HG03571 (cell line): ENCODE results near the gene HMX1.

Source experiments
- ATAC-seq: cut with Tn5 transposase; IDR thresholded peaks from one replicate; pipeline ENCODE4 v1.9.1; 2021; ENCODE audit not compliant: unreplicated experiment

HMX1 gene

DNA sequence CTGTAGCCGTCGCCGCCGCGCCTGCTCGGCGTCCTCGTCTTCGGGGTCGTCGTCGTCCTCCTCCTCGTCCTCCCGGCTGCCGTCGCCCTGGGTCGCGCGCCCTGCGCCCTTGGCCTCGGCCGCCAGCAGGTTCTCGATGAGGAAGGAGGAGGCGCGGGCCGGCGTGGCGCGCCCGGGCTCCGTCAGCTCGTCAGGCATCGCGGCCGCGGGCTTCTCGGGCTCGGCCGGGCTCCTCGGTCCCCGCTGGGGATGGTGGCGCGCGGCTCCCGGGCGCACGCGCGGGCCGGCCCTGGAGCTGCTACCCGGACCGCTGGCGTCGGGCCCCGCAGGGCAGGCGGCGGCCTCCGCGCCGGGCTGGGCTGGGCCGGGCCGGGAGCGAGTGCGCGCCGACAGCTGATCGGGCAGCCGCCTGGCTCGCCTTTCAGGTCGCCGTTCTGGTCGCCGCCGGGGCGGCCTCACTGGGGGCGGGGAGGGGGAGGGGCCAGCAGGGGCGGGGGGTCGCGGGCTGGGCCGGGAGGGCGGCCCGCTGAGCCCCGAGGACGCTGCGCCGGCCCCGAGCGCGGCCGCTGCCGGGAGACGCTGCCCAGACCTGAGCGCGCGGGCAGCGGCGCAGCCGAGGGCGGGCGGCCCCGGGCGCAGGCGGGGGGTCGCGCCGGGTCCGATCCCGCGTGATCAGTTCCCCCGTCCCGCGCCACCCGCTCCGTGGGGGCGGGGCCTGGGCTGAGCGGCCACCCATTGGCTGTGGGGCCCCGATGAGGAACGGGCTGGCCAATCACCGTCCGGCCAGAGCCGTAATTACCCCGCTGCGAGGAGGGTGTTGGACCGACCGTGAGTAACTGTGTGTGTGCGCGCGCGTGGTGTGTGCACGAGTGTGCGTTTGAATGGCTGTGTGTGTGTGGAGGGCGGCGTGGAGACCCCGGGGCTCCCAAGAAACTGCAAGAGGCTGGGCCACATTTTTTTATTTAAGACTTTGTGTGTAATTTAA is at the start of gene HMX1:
TSS of gene HMX1 (minus strand) at position 423 of the 985 bp plus-strand sequence. CDS start at position 198, 225 bp downstream.
- no peak for ATAC-seq

DNA sequence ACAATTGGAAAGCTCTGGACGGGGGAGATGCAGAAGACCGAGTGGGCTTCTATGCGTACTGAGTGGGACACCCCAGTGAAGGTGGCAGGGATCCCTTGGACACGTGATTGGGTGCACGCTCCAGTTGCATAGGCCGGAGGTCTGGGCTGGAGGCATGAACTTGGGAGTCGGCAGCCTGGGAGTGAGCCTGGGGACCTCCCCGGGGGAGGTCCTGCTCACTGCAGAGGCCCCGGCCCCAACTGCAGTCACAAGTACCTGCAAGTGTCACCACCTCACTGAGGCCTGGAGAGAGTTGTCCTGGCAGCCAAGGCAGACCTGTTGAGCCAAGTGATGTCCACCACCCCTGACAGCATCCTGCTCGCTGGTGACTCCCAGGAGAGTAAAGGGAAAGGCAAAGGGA is 49.3 kb upstream of the HMX1 start:
- ATAC-seq, result no peak

DNA sequence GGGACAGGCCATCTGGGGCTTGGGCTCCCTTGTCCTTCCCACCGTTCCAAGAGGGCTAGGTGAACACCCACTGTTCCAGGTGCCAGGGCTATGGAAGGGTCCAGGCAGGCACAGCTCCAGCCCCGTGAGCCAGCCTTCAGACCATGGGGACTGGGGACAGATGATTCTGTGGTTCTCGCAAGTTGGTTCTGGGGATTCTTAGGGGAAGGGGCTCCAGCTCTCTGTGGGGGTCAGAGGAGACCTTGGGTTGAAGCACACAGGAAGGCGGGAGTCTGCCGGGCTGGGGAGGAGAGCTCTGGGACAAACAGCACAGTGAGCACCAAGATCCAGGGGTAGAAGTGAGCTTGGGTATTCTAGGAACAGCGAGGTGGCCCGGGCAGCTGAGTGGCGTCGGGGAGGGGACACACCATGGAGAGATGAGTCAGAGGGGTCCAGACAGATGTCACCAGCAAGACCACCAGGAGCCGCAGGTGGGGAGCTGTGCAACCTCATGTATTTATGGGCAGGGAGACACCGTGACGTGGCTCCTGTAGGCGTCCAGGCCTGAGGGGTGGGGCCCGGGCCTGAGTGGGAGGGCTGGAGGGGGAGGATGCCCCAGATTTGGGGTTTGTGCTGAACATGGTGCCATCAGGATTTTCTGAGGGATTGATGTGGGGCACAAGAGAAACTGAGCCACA is 48.8 kb upstream of the HMX1 start:
- ATAC-seq, result no peak

DNA sequence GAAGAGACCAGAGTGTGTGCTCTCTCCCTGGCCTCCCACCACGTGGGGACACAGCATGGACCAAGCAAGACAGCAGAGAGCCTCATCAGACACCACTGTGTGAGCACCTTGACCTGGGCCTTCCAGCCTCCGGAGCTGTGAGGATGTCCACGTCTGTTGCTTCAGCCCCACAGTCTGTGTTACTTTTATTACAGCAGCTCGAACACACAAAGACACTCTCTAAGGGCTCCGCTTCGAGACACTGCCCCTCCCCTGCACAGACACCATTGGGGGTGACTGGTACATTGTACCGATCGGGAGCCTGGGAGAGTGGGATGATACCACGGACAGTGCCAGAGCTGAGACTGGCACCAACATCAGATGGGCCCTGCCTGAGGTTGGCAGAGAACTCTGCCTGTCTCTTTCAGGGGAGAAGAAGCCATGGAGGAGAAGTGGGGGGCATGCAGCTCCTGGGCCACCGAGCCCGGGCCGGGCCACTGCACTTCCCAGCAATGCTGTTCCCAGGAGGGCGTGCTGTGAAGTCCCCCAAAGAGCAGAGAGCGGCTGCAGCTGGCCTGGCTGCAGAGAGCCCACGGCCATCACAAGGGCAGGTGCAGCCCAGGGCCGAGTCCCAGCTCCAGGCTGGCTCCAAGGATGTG is 48.1 kb upstream of the HMX1 start:
- ATAC-seq, result no peak

DNA sequence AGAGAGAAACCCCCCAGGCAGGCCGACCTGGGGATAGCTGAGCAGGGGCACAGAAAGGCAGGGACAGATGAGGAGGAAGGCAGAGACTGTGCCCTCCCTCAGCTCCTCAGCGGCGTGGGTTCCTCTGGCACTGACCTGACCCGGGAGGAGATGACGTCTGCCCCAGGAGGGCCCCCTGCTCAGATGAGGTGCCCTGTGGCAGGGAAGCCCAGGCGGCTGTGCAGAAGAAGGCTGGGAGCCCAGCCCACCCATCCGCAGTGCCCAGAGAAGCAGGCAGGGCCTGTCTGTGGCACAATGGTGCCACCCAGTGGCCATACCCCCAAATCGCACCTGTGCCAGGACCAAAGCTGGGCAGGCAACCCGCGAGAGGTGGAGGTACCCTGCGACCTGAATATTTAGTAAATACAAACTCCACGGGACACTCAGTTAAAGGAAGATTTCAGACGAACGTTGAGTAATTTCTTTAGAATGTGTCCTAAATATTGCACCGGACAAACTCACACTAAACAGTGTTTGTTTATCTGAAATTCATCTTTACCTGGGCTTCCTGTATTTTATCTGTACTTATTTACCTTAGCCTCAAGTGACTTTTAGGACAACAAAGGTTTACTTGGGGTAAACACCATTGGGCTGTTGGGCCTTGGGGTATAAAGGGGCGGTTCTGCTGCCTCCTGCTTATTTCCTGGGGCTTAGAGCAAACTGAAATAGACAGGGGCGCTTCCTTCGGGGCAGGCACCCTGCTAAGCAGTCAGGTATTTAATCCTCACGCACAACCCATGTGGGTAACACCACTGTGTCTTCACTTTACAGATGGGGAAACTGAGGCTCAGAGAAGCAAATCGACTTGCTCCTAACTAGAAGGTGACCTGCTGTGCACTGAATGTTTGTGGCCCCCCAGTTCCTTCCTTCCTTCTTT is 46.5 kb upstream of the HMX1 start:
- ATAC-seq, result peak; percentile 58

DNA sequence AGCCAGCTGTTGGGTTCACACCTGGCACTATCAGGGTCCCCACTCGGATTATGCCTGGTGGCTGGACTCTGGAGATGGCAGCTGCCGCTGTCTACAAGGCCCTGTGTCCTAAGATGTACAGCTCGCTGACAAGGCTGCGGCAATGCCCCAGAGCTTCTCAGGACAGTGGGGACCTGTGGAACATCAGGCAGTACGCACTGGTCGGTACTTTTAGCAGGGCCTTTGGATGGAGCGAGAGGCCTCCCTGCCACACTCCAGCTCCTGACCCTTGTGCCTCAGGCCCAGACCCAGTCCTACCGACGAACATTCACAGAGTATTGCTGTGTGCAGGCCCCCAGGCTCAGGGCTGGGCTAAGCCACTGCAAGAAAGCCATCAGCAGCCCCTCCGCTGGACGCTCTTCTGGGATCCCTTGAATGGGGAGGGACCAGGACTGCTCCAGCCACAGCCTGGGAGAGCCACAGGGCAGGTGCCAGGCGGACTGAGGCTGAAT is 45.7 kb upstream of the HMX1 start:
- no peak for ATAC-seq

DNA sequence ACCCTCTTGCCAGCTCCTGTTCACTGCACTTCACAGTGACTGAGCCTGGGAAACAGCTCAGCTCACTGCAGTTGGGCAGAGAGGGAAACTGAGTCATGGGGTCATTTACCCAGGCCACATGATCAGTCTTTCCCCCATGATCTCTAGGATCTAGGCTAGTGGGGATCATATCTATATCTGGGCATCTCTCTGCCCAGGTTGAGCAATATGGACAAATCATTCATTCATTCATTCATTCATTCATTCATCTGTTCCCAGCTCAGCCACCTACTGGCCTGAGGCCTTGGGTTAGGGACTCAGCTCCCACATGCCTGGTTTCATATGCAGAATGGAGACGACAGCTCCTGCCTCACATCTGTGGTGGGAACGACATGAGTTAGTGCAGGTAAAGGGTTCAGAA is 45.3 kb upstream of the HMX1 start:
- ATAC-seq, result no peak

DNA sequence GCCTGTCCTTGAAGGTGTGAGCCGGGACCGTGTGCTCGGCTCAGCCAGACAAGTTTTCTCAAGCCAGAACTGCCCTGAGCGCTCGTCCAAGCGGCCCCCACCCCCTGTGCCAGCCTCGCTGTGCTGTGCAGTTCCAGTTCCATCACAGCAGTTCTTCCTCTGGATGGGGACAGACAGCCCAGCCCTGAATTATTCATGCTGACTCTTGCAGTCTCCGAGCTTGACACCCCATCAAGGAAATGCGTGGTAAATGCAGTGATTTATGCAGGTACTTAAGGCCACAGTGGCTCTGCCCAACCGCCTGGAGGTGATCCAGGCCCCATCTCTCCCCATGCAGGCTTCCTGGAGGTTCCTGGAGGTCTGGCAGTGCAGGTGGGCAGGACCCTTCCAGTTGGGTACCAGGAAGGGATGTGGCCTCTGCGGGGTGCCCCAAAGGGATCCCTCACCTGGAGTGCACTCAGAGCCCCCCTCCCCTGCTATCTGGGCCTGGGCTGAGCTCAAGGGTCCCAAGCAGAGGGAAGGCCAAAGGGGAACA is 44.8 kb upstream of the HMX1 start:
- ATAC-seq, result no peak

DNA sequence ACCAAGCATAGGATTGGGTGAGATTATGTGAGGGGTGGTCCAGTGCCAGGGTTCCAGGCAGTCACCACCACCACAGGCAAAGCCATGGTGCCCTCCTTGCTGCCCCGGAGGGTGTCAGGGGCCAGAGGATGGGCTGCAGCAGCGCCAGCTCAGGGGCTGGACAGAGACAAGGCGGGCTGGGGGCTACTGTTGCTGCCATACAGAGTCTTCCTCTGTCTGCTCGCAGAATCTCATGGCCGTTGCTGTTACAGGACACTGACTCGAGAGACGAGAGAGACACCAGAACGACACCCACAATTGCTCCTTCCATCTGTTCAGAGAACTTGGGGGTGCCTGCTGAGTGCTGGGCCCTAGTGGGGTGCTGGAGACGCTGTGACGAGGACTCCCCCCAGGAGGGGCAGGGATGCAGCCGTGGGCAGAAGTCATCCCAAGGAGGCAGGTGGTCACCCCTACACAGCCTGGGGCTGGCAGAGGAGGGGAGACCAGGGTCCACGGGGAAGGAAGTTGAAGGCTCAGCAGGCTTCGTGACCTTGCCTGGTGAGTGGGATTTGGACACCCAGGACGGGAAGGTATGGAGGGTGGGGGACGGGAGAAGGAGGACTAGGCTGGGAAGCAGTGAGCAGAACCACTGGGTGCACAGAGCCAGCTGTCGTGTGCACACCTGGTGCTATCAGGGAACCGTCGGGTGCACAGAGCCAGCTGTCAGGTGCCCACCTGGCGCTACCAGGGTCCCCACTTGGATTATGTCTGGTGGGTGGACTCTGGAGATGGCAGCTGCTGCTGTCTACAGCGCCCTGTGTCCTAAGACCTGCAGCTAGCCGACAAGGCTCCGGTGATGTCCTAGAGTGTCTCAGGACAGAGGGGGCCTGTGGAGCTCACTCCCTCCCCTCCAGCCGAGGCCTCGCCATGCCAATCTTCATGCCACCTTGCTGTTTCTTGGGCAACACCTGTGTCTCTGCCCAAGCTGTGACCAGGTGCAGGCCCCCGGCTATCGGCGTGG is 43.9 kb upstream of the HMX1 start:
- no peak for ATAC-seq

DNA sequence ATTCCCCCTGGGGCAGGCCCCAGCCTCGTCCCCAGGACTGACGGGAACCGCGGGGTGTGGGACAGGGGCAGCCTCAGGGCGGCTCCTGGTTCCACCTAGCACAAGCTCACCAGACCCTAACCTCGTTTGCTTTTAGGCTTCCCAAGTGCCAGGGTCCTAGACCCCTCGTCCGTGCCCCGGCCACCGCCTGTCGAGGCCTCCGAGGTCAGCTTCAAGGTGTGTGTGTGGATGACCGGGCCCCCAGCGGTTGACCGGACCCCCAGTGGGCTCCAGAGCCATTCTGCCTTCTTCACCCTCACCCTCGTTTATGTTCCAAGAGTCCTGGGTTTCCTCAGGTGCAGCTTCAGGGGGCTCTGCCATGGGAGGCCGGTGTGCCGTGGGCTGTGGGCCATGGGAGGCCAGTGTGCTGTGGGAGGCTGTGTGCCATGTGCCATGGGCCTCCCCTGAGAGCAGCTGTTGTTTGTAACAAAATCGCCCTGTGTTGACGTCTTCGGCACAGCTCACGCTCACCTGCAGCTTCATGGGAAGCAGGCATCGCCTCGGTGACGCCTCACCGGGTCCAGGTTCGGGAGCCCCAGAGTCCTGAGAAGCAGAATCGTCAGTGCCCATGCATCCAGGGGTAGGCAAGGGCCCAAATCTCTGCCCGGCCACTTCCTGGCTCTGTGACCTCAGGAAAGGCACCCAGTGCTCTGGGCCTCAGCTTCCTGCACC is 43.0 kb upstream of the HMX1 start:
- no peak for ATAC-seq

DNA sequence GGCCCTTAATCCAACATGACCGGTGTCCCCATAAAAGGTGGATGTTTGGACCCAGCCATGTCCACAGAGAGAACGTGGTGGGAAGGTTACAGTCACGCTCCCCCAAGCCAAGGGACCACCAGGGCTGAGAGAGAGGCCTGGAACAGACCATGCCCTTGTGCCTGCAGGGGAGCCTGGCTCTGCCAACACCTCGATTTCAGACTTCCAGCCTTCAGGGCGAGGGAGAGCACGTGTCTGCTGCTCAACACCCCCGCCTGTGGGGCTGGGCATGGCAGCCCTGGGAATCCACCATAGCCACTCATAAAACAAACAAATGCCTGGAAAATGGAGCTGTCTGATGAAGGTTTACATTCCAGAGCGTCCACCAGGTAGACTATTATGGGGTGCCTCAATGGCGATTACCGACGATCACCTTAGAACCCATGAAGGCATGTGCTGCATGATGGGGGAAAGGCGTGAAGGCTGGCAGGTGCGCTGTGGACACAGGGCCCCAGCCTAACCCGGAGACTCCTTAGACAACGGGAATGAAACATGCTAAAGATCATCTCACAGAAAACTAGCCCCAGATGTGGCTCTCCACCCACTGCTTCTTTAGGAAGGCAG is 42.3 kb upstream of the HMX1 start:
- ATAC-seq, result no peak

DNA sequence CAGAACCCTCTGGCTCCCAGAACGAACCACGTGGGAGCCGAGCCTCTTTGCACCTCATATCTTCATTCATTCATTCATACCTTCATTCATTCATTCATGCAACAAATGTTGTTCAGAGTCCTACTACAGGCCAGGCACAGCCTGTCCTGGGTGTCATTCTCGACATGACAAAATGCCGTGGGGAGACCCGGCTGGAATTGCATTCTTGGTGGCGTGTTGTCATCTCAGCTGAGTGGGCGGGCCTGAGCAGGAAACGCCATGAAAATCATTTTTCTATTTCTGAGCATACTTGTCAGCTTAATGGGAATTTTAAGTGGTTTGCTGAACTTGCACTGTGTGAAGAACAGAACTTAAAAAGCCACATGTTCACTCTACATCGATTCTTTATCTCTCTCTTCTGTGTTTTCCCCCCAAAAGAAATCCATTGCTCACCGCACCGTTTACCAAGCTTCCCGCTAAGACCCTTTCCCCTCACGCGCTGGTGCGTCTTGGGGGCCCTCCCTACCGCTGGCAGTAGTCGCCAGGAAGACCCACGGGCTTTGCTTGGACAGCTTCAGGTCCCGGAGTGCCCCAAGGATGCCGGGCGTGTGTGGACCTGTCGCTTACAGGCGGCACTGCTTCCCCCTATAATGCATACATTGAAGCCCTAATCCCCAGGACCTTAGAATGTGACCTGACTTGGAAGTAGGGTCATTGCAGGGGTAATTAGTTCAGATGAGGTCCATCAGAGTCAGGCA is 41.6 kb upstream of the HMX1 start:
- no peak for ATAC-seq

DNA sequence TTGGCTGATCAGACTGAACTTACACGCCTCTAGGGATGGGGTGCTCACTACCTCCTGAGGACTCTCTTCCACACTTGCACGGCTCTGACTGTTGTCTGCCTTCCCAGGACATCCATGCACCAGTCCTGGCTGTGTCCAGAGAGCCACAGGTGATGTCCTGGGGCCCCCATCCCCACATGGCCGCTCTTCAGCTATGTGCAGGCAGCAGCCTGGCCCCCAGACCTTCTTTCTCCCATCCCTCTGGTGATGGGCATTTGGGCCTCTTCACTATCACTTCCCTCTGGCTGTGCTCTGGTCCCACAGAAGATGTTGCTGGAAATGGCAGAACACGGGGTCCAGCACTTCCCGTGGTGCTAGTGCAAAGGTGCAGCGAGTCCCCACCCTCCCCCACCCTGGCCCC is 40.9 kb upstream of the HMX1 start:
- no peak for ATAC-seq

DNA sequence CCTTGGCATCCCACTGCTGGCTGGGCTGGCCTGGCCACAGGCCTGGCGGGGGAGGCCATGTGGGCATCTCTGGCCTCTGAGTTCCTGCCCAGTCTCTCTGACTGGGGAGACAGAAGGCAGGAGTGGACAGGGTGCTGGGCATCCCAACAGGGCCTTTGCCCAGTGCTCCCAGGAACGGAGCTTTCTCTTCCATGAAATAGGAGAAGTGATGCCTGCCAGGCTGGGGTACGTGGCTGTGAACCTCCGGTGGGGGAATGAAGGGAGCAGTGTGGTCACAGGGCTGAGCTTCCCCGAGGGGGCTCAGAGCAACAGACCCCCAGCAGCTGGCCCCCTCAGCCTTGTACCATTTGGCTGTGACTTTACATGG is 40.4 kb upstream of the HMX1 start:
- ATAC-seq, result no peak

DNA sequence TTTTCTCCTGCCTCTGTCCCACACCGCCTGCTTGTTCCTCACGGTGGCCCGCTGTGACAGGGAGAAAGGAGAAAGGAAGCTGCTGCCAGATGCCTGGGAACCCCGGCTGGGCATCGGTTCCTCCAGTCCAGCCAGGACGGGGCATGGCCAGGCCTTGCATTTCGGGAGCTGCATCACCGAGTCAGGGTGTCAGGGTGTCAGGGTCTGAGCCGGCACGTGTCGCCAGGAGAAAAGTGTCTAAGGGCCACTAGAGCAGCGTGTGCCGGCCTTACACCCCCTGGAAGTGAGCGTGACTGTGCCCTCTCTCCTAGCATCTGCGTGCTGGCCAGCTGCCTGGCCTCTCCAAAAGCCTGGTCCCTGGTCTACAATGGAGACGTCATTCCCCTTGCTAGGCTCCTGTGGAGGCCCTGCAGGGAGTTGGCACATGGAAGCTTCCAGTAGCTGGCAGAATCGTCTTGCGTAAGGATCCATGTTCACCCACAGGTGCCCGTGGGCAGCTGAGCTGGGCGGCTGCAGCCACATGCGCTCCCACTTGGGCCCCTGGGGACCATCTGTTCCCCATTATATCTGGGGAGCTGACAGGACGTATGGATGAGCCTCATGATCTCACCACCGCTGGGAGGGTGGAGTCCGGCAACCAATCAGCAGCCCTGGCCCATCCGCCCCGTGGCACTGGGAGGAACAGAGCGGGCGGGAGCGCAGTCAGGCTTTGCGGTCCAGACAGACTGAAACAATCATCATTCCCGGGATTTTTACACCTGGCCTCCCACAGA is 39.9 kb upstream of the HMX1 start:
- ATAC-seq, result no peak

DNA sequence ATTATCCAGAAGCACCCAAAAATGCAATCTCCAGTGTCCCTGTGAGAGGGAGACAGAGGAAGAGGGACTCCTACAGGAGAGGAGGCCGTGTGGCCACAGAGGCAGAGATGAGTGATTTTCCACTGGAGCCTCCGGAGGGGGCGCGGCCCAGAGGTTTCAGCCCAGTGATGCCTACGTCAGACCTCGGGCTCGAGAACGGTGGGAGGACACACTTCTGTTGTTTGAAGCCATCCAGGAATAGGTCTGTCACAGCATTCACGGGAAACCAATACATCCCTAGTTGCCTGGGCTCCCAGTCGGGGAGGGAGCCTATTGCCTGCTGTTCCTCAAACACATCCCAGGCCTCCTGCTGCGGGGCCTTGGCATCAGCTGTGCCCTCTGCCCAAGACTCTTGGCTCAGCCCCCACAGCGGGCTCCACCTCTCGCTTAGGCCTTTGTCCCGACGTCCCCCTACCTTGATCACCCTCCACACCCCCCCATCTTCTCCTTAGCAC is 39.2 kb upstream of the HMX1 start:
- no peak for ATAC-seq
